Suppressor macrophage treated with lipopolysaccharide for 4 hours (primary cell): ENCODE results near the gene PLCB4.

ENCODE experiments used
- DNase-seq: peaks from one replicate; pipeline ENCODE4 v3.0.0-alpha.2; 2020

Gene PLCB4

GRCh38 chr20:9413001-9413400 is 344.1 kb downstream of the PLCB4 start:
- DNase-seq = no peak

- DNase-seq = no peak
Measured at GRCh38 chr20:9415426-9415825, 346.5 kb downstream of the PLCB4 start.

- no peak for DNase-seq
Measured at GRCh38 chr20:9416421-9416820, 347.5 kb downstream of the PLCB4 start.

- peak; percentile 35 for DNase-seq
Measured at GRCh38 chr20:9417665-9418064, 348.8 kb downstream of the PLCB4 start.

GRCh38 chr20:9422321-9423057 is 353.6 kb downstream of the PLCB4 start:
- no peak for DNase-seq

GRCh38 chr20:9424551-9424950 is 355.7 kb downstream of the PLCB4 start:
- DNase-seq = no peak

- no peak for DNase-seq
Measured at GRCh38 chr20:9427430-9428291, 358.8 kb downstream of the PLCB4 start.

GRCh38 chr20:9428292-9428607 is 359.4 kb downstream of the PLCB4 start:
- DNase-seq = no peak

GRCh38 chr20:9439806-9440205 is 370.9 kb downstream of the PLCB4 start:
- DNase-seq = no peak

- DNase-seq = no peak
Measured at GRCh38 chr20:9440892-9441291, 372.0 kb downstream of the PLCB4 start.

- no peak for DNase-seq
Measured at GRCh38 chr20:9441948-9442347, 373.1 kb downstream of the PLCB4 start.

GRCh38 chr20:9442858-9443257 is 374.0 kb downstream of the PLCB4 start:
- no peak for DNase-seq

- DNase-seq = no peak
Measured at GRCh38 chr20:9444921-9445320, 376.0 kb downstream of the PLCB4 start.

GRCh38 chr20:9447182-9447581 is 378.3 kb downstream of the PLCB4 start:
- DNase-seq = no peak

GRCh38 chr20:9453201-9453600 is 384.3 kb downstream of the PLCB4 start:
- DNase-seq = no peak

GRCh38 chr20:9454791-9455190 is 385.9 kb downstream of the PLCB4 start:
- peak; percentile 55 for DNase-seq

- DNase-seq = peak; percentile 82
Measured at GRCh38 chr20:9457136-9457535, 388.2 kb downstream of the PLCB4 start.

GRCh38 chr20:9458138-9458796 is 389.4 kb downstream of the PLCB4 start:
- peak; percentile 68 for DNase-seq

GRCh38 chr20:9460518-9460917 is 391.6 kb downstream of the PLCB4 start:
- no peak for DNase-seq

- DNase-seq = peak; percentile 36
Measured at GRCh38 chr20:9467995-9468394, 399.1 kb downstream of the PLCB4 start.

GRCh38 chr20:9474835-9475415 is 406.0 kb downstream of the PLCB4 start:
- DNase-seq = no peak

GRCh38 chr20:9475456-9475855 is 406.6 kb downstream of the PLCB4 start:
- DNase-seq = no peak

GRCh38 chr20:9476174-9476573 is 407.3 kb downstream of the PLCB4 start:
- DNase-seq = no peak
